Keratinocyte (primary cell): ENCODE results near the gene LATS2. TPM values are rescaled to one million over a fixed set of nuclear protein-coding genes. Genes with fewer than 3 reads are reported as not detected.

Experiments
- DNase-seq: peaks from one replicate; pipeline ENCODE4 v3.0.0-alpha.2; 2011; ENCODE audit warnings: low read depth, missing footprints, low spot score
- FAIRE-seq: peaks from 2 replicates; lab custom pipeline; 2011; peaks lifted over from hg19 to GRCh38; lab: Jason Lieb, UNC
- H2AFZ ChIP-seq: 2 replicates; pipeline ENCODE4 v1.6.0; 2012; ENCODE audit warnings: low read length, control low read depth, inconsistent platforms; ENCODE audit not compliant: control insufficient read depth
- H3K27ac ChIP-seq: 2 replicates; pipeline ENCODE4 v1.5.1; 2011; ENCODE audit warnings: low read length; ENCODE audit not compliant: control insufficient read depth, insufficient read depth
- H3K27me3 ChIP-seq: 3 replicates; pipeline ENCODE4 v1.6.0; 2011; ENCODE audit warnings: low read length; ENCODE audit not compliant: control insufficient read depth, insufficient read depth; ENCODE audit errors: extremely low read depth
- H3K36me3 ChIP-seq, 2 experiments: 2 replicates in 1 of 2; 3 replicates in 1 of 2; pipeline ENCODE4 v1.5.1; 2011; ENCODE audit warnings: low read length in 2 of 2, mild to moderate bottlenecking in 1 of 2; ENCODE audit not compliant: control insufficient read depth in 2 of 2, insufficient read depth in 2 of 2; ENCODE audit errors: extremely low read depth in 1 of 2
- H3K4me1 ChIP-seq: 3 replicates; pipeline ENCODE4 v1.5.1; 2011; ENCODE audit warnings: low read length; ENCODE audit not compliant: control insufficient read depth, insufficient read depth; ENCODE audit errors: extremely low read depth
- H3K4me2 ChIP-seq: 3 replicates; pipeline ENCODE4 v1.6.0; 2011; ENCODE audit warnings: low read depth, low read length; ENCODE audit not compliant: control insufficient read depth, insufficient read depth; ENCODE audit errors: extremely low read depth
- H3K4me3 ChIP-seq, 3 experiments: fragments of 200-600 bp in 1 of 3; sonication (generic) in 1 of 3; 2 replicates in 2 of 3; 3 replicates in 1 of 3; pipeline ENCODE4 v1.5.1; 2011 to 2016; ENCODE audit warnings: low read length in 3 of 3, mild to moderate bottlenecking in 3 of 3, control low read depth in 2 of 3, inconsistent platforms in 1 of 3, low read depth in 1 of 3, mixed read lengths in 1 of 3, mixed run types in 1 of 3, moderate library complexity in 1 of 3; ENCODE audit not compliant: control insufficient read depth in 2 of 3, insufficient read depth in 2 of 3; ENCODE audit errors: extremely low read depth in 1 of 3
- H3K79me2 ChIP-seq: 2 replicates; pipeline ENCODE4 v1.6.0; 2012; ENCODE audit warnings: low read length; ENCODE audit not compliant: control insufficient read depth, insufficient read depth
- H3K9ac ChIP-seq: 3 replicates; pipeline ENCODE4 v1.6.0; 2011; ENCODE audit warnings: low read length; ENCODE audit not compliant: control insufficient read depth, insufficient read depth; ENCODE audit errors: extremely low read depth
- H3K9me1 ChIP-seq: 3 replicates; pipeline ENCODE4 v1.6.0; 2011; ENCODE audit warnings: low read length; ENCODE audit not compliant: control insufficient read depth, insufficient read depth; ENCODE audit errors: extremely low read depth
- H3K9me3 ChIP-seq: 2 replicates; pipeline ENCODE4 v1.5.1; 2012; ENCODE audit warnings: low read depth, low read length; ENCODE audit not compliant: control insufficient read depth
- H4K20me1 ChIP-seq: 3 replicates; pipeline ENCODE4 v1.6.0; 2011; ENCODE audit warnings: low read length; ENCODE audit not compliant: control insufficient read depth, insufficient read depth; ENCODE audit errors: extremely low read depth
- CTCF ChIP-seq, 3 experiments: IDR thresholded peaks in 1 of 3; conservative IDR thresholded peaks in 1 of 3; optimal IDR thresholded peaks in 1 of 3; 2 replicates in 2 of 3; 3 replicates in 1 of 3; pipeline versions ENCODE3 to v1.5.1; 2011; ENCODE audit warnings: low read length in 3 of 3, mild to moderate bottlenecking in 3 of 3, moderate library complexity in 2 of 3, control low read depth in 1 of 3, inconsistent platforms in 1 of 3; ENCODE audit not compliant: insufficient read depth in 2 of 3; ENCODE audit errors: extremely low read depth in 1 of 3
- EZH2 ChIP-seq: IDR thresholded peaks from one replicate; pipeline ENCODE4 v1.6.1; 2012; ENCODE audit warnings: inconsistent platforms, mild to moderate bottlenecking, low read length, moderate library complexity
- dilution Hi-C: fragments of 300-500 bp; cut with MboI; formaldehyde crosslinking; loops from one replicate; pipeline ENCODE4 v1.7.0; 2020; ENCODE audit warnings: low sequenced_read_pairs; ENCODE audit not compliant: extremely low pct_ligation_motif_present
- polyA plus RNA-seq, 5 experiments: library from polyadenylated mRNA; depleted of rRNA in 3 of 5; stranded (reverse) in 3 of 5; stranded (forward) in 1 of 5; unstranded in 1 of 5; fragments of >200 nt; gene quantifications; 1 replicate in 1 of 5; 2 replicates in 3 of 5; 3 replicates in 1 of 5; pipeline versions ENCODE4 v1.2.1 to v1.2.3, GENCODE V29; 2011 to 2012; ENCODE audit warnings: missing spikeins in 2 of 5, low read depth in 1 of 5, low replicate concordance in 1 of 5

Gene LATS2
- polyA plus RNA-seq, 1 donor (not counting 4 experiments of a cell fraction or from before 2014, with no cell fraction given): 6.7 TPM

- Histone ChIP-seq H4K20me1 (peaks cover 19% of the 10 kb centered on the region), H3K9ac (no peak overlapping the region), H3K27ac (no peak overlapping the region), H2AFZ (no peak overlapping the region), H3K79me2 (peaks cover 91% of the 10 kb centered on the region), H3K4me2 (no peak overlapping the region), H3K4me1 (peaks cover 24% of the 10 kb centered on the region), H3K9me1 (peaks cover 6% of the 10 kb centered on the region), H3K9me3 (no peaks in the 10 kb centered on the region), H3K4me3 (no peak overlapping the region), H3K27me3 (no peaks in the 10 kb centered on the region), H3K36me3 (peaks cover 0 to 4% of the 10 kb centered on the region in 2 experiments)
- DNase-seq: no peak
- dilution Hi-C loops: no loop called here
- no peak for TF ChIP-seq EZH2
- TF ChIP-seq CTCF (optimal IDR thresholded peaks at IDR 0.05 in 1 of 3, IDR thresholded peaks at IDR 0.05 in 1 of 3, conservative IDR thresholded peaks at IDR 0.05 in 1 of 3; ENCODE audit: extremely low read depth in 1 of 3, insufficient read depth in 2 of 3, low read length in 3 of 3): no peak
- FAIRE-seq: no peak
Measured at GRCh38 chr13:21037656-21038055, 23.7 kb downstream of the LATS2 start.

- H3K9me3 ChIP-seq: no peaks in the 10 kb centered on the region
- no peak for FAIRE-seq
- H3K4me3 ChIP-seq: no peak overlapping the region
- H3K27me3 ChIP-seq: no peaks in the 10 kb centered on the region
- TF ChIP-seq EZH2: no peak
- TF ChIP-seq CTCF (optimal IDR thresholded peaks at IDR 0.05 in 1 of 3, IDR thresholded peaks at IDR 0.05 in 1 of 3, conservative IDR thresholded peaks at IDR 0.05 in 1 of 3; ENCODE audit: extremely low read depth in 1 of 3, insufficient read depth in 2 of 3, low read length in 3 of 3): no peak
- dilution Hi-C loops: no loop called here
- no peak overlapping the region for H3K9ac ChIP-seq
- H3K79me2 ChIP-seq: peaks cover 90% of the 10 kb centered on the region
- H4K20me1 ChIP-seq: peaks cover 19% of the 10 kb centered on the region
- H2AFZ ChIP-seq: no peak overlapping the region
- H3K4me1 ChIP-seq: peaks cover 24% of the 10 kb centered on the region
- DNase-seq: no peak
- H3K9me1 ChIP-seq: peaks cover 6% of the 10 kb centered on the region
- H3K36me3 ChIP-seq: peaks cover 0 to 3% of the 10 kb centered on the region in 2 experiments
- no peak overlapping the region for H3K4me2 ChIP-seq
- no peak overlapping the region for H3K27ac ChIP-seq
Measured at GRCh38 chr13:21035498-21035897, 25.9 kb downstream of the LATS2 start.
